Breast epithelium (tissue), 3 donors: ENCODE data around the gene ESX1.

Experiments used
- CTCF ChIP-seq, 3 donors: fragments of 450-650 bp; IDR thresholded peaks; one replicate each; pipeline ENCODE4 v1.5.1; 2016 to 2017; ENCODE audit warnings: antibody characterized with exemption in 3 of 3, mild to moderate bottlenecking in 3 of 3, moderate library complexity in 3 of 3
- POLR2A ChIP-seq: fragments of 450-650 bp; IDR thresholded peaks from one replicate; pipeline ENCODE4 v1.6.1; 2016; ENCODE audit warnings: antibody characterized with exemption, mild to moderate bottlenecking, moderate library complexity

DNA sequence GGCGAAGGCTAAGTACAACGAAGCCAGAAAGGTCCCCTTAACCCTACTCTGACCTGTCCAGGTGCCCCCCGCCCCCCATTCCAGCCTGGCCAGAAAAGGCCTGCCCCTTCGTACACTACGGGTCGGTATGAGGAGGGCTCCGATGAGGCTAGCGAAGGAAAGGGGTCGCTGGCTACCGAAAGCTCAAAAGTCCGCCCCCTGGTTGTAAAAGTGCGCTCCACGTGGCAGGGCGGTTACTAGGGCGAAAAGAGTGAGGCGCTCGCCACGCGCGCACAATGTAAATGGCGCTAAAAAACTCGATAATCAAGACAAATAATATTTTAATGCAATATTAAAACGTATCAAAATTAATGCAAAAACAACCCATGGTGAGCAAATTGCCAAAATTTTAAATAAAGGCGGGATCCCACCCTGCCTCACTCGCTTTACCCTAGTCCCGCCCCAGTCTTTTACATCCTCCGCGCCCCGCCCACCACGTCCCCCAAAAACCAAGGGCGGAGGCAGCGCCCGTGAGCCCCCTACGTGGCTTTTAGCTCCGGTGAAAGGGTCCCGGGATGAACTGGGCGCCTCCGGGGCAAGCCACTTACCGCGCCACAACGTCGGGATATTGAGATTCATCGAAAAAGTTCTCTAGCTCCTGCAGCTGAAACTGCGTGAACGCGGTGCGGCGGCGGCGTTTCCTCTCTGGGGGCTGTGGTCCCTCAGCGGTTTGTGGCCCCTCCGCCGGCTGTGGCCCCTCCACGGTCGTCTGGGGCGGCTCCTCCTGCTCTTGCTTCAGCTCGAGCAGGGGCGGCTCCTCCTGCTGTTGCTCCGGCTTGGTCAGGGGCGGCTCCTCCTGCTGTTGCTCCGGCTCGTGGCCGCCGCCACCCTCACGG, 929 bp downstream of the ESX1 start:
- TF ChIP-seq CTCF (IDR thresholded peaks at IDR 0.05), result no peak
- no peak for TF ChIP-seq POLR2A
